HCT116 (cell line): ENCODE results near the gene ESRRB. TPM values are rescaled to one million over a fixed set of nuclear protein-coding genes. Genes with fewer than 3 reads are reported as not detected.

Experiments used
- ATAC-seq: fragments of 200-7000 bp; cut with Tn5 transposase; 2 replicates; pipeline ENCODE4 v1.9.1; 2020; ENCODE audit warnings: mild to moderate bottlenecking, moderate library complexity
- BruUV-seq: library from RNA; stranded (reverse); fragments of 400-500 nt; replicated peaks from 2 replicates; lab custom pipeline; 2021; lab: Mats Ljungman, UMichigan
- CTCF ChIA-PET: fragments of 300-600 bp; sonication (Branson Sonifier 250); formaldehyde crosslinking; loops from one replicate; lab custom pipeline; 2021; ENCODE audit warnings: antibody characterized with exemption; lab: Charles Lee
- POLR2A ChIA-PET: fragments of 300-600, 350-600 bp; sonication (Branson Sonifier 250); formaldehyde crosslinking; loops from one replicate; lab custom pipeline; 2021; ENCODE audit warnings: antibody characterized with exemption; lab: Charles Lee
- RAD21 ChIA-PET, 2 experiments: fragments of 300-600 bp; sonication (Branson Sonifier 250); formaldehyde crosslinking; loops; one replicate each; lab custom pipeline; 2023; ENCODE audit warnings: low total read pairs in 2 of 2; ENCODE audit not compliant: uncharacterized antibody in 2 of 2, unreplicated experiment in 2 of 2, low non-redundant PET in 1 of 2; lab: Charles Lee
- DNase-seq: peaks from one replicate; pipeline ENCODE4 v3.0.0-alpha.2; 2010; ENCODE audit warnings: low read depth, low spot score
- H2AFZ ChIP-seq: fragments of 200-600 bp; shearing (Covaris generic), sonication (generic); 2 replicates; pipeline ENCODE4 v1.6.1; 2017; ENCODE audit warnings: low read depth, mixed run types, mixed read lengths, antibody characterized with exemption, low read length; ENCODE audit not compliant: poor library complexity, severe bottlenecking
- H3K27ac ChIP-seq: 2 replicates; pipeline ENCODE4 v1.5.1; 2012; ENCODE audit warnings: low read depth, low read length
- H3K27me3 ChIP-seq: fragments of 200-600 bp; sonication (generic); 2 replicates; pipeline ENCODE4 v1.6.1; 2016; ENCODE audit warnings: mixed run types, low read length, mixed read lengths; ENCODE audit not compliant: insufficient read depth
- H3K36me3 ChIP-seq, 2 experiments: fragments of 200-500 bp in 1 of 2; fragments of 200-600 bp in 1 of 2; sonication (Bioruptor generic) in 1 of 2; sonication (generic) in 1 of 2; 2 replicates each; pipeline versions ENCODE4 v1.5.1 to v1.6.1; 2014 to 2016; ENCODE audit warnings: low read length in 2 of 2, inconsistent platforms in 1 of 2, mixed read lengths in 1 of 2, mixed run types in 1 of 2; ENCODE audit not compliant: insufficient read depth in 2 of 2, control insufficient read depth in 1 of 2
- H3K4me1 ChIP-seq, 2 experiments: fragments of 200-600 bp in 1 of 2; sonication (generic) in 1 of 2; 2 replicates each; pipeline versions ENCODE4 v1.5.1 to v1.6.1; 2012 to 2017; ENCODE audit warnings: low read length in 2 of 2, inconsistent platforms in 1 of 2, mild to moderate bottlenecking in 1 of 2, mixed read lengths in 1 of 2, mixed run types in 1 of 2, moderate library complexity in 1 of 2; ENCODE audit not compliant: insufficient read depth in 2 of 2, control insufficient read depth in 1 of 2
- H3K4me2 ChIP-seq: fragments of 200-600 bp; sonication (generic); 2 replicates; pipeline ENCODE4 v1.6.1; 2017; ENCODE audit warnings: mixed run types, low read length, mixed read lengths
- H3K4me3 ChIP-seq, 2 experiments: fragments of 200-600 bp in 1 of 2; sonication (generic) in 1 of 2; replicated peaks in 1 of 2; 2 replicates each; pipeline ENCODE4 v1.5.1; 2011 to 2016; ENCODE audit warnings: low read length in 2 of 2, control low read depth in 1 of 2, low read depth in 1 of 2, mild to moderate bottlenecking in 1 of 2, mixed read lengths in 1 of 2, mixed run types in 1 of 2
- H3K79me2 ChIP-seq: fragments of 200-600 bp; sonication (generic); 2 replicates; pipeline ENCODE4 v1.6.1; 2017; ENCODE audit warnings: mild to moderate bottlenecking, mixed run types, low read length, moderate library complexity, mixed read lengths; ENCODE audit not compliant: insufficient read depth
- H3K9ac ChIP-seq: fragments of 200-600 bp; sonication (generic); 2 replicates; pipeline ENCODE4 v1.6.1; 2016; ENCODE audit warnings: low read length, mixed read lengths
- H3K9me2 ChIP-seq: fragments of 200-600 bp; sonication (generic), shearing (Covaris generic); 2 replicates; pipeline ENCODE4 v1.6.1; 2017; ENCODE audit warnings: mixed run types, mild to moderate bottlenecking, moderate library complexity; ENCODE audit not compliant: insufficient read depth
- H3K9me3 ChIP-seq, 2 experiments: fragments of 200-500 bp in 1 of 2; fragments of 200-600 bp in 1 of 2; sonication (Bioruptor generic) in 1 of 2; sonication (generic) in 1 of 2; 2 replicates each; pipeline ENCODE4 v1.6.1; 2014 to 2017; ENCODE audit warnings: low read length in 2 of 2, mixed read lengths in 2 of 2, inconsistent platforms in 1 of 2, low read depth in 1 of 2, mild to moderate bottlenecking in 1 of 2, mixed run types in 1 of 2, moderate library complexity in 1 of 2; ENCODE audit not compliant: control insufficient read depth in 1 of 2, insufficient read depth in 1 of 2
- H4K20me1 ChIP-seq: fragments of 200-600 bp; sonication (generic), shearing (Covaris generic); 2 replicates; pipeline ENCODE4 v1.6.1; 2017; ENCODE audit warnings: mixed run types, mild to moderate bottlenecking, moderate library complexity; ENCODE audit not compliant: insufficient read depth
- CBX3 ChIP-seq: IDR thresholded peaks from 2 replicates; pipeline ENCODE4 v1.6.1; 2012; ENCODE audit warnings: low read depth
- EGR1 ChIP-seq: IDR thresholded peaks from 2 replicates; pipeline ENCODE4 v1.6.1; 2012; ENCODE audit warnings: low read depth
- EZH2 ChIP-seq: fragments of 200-600 bp; sonication (generic); IDR thresholded peaks from 2 replicates; pipeline ENCODE4 v1.6.1; 2017; ENCODE audit warnings: antibody characterized with exemption, mixed run types
- JUND ChIP-seq: IDR thresholded peaks from 2 replicates; pipeline ENCODE4 v1.6.1; 2012
- MAX ChIP-seq: IDR thresholded peaks from 2 replicates; pipeline ENCODE4 v1.6.1; 2012
- SP1 ChIP-seq: IDR thresholded peaks from 2 replicates; pipeline ENCODE4 v1.6.1; 2012; ENCODE audit warnings: low read depth
- YY1 ChIP-seq: IDR thresholded peaks from 2 replicates; pipeline ENCODE4 v1.6.1; 2011; ENCODE audit warnings: low read length, low read depth, moderate library complexity, mild to moderate bottlenecking; ENCODE audit not compliant: insufficient replicate concordance; ENCODE audit errors: extremely low read depth
- ZBTB33 ChIP-seq: IDR thresholded peaks from 2 replicates; pipeline ENCODE4 v1.6.1; 2011; ENCODE audit warnings: mild to moderate bottlenecking, low read length, moderate library complexity; ENCODE audit not compliant: insufficient replicate concordance; ENCODE audit errors: extremely low read depth
- ZFX ChIP-seq: fragments of 450-650 bp; IDR thresholded peaks from 2 replicates; pipeline ENCODE4 v1.6.1; 2017
- intact Hi-C: fragments of 100-400 bp; cut with micrococcal nuclease; formaldehyde crosslinking; loops from 2 replicates; pipeline ENCODE4 v1.10.0; 2022
- total RNA-seq: library from RNA; stranded (reverse); gene quantifications from one replicate; pipeline ENCODE4 v1.2.1, GENCODE V29; 2021; ENCODE audit not compliant: unreplicated experiment

Gene ESRRB
- total RNA-seq, 1 experiment from 2014 or later, result 1.9 TPM

GRCh38 chr14:76330411-76331327 is 45.3 kb upstream of the ESRRB start:
- ChIA-PET CTCF (no interaction called here), RAD21 (no interaction called here), POLR2A (no interaction called here)
- intact Hi-C loops, result no loop called here
- no peak overlapping the region for H3K9ac ChIP-seq
- H4K20me1 ChIP-seq, result no peaks in the 10 kb centered on the region
- H2AFZ ChIP-seq, result no peak overlapping the region
- H3K27me3 ChIP-seq, result no peaks in the 10 kb centered on the region
- BruUV-seq, result no TSS peak
- no peak overlapping the region for H3K4me2 ChIP-seq
- H3K27ac ChIP-seq, result no peak overlapping the region
- no peak overlapping the region for H3K4me3 ChIP-seq
- no peak for ATAC-seq
- H3K9me3 ChIP-seq, result no peaks in the 10 kb centered on the region
- no peaks in the 10 kb centered on the region for H3K79me2 ChIP-seq
- no peak for DNase-seq
- H3K9me2 ChIP-seq, result no peaks in the 10 kb centered on the region
- H3K4me1 ChIP-seq, result no peaks in the 10 kb centered on the region
- TF ChIP-seq YY1 (no peak), ZBTB33 (no peak), EZH2 (no peak), EGR1 (no peak), SP1 (no peak), MAX (no peak), JUND (no peak), ZFX (no peak), CBX3 (no peak)
- H3K36me3 ChIP-seq, result no peaks in the 10 kb centered on the region
